Measurements from ENCODE around the gene THAP5.

Gene THAP5

GRCh38 chr7:108535257-108535656 lies 34.2 kb downstream of the THAP5 start:
- DNase-seq (ENCODE audit: low read depth, low spot score), result no peak

- DNase-seq (ENCODE audit: low read depth, low spot score), result no peak
Observed at GRCh38 chr7:108533712-108534111, 35.8 kb downstream of the THAP5 start.

- no peak for DNase-seq (ENCODE audit: low read depth, low spot score)
Observed at GRCh38 chr7:108529341-108529740, 40.2 kb downstream of the THAP5 start.

- no peak for DNase-seq (ENCODE audit: low read depth, low spot score)
Observed at GRCh38 chr7:108528183-108528712, 41.3 kb downstream of the THAP5 start.

- DNase-seq (ENCODE audit: low read depth, low spot score), result no peak
Observed at GRCh38 chr7:108526768-108527017, 42.8 kb downstream of the THAP5 start.

GRCh38 chr7:108525985-108526767 lies 43.3 kb downstream of the THAP5 start, which contains the start of gene PNPLA8:
PNPLA8 (minus strand) TSS chr7:108526135; CDS start chr7:108515491, 10,644 bp downstream.
- peak; percentile 98 for DNase-seq (ENCODE audit: low read depth, low spot score)

GRCh38 chr7:108525327-108525984 lies 44.0 kb downstream of the THAP5 start:
- no peak for DNase-seq (ENCODE audit: low read depth, low spot score)

GRCh38 chr7:108522780-108523179 lies 46.7 kb downstream of the THAP5 start:
- no peak for DNase-seq (ENCODE audit: low read depth, low spot score)

- no peak for DNase-seq (ENCODE audit: low read depth, low spot score)
Observed at GRCh38 chr7:108517951-108518350, 51.6 kb downstream of the THAP5 start.

GRCh38 chr7:108515630-108516029 lies 53.9 kb downstream of the THAP5 start:
- DNase-seq (ENCODE audit: low read depth, low spot score), result no peak

- no peak for DNase-seq (ENCODE audit: low read depth, low spot score)
Observed at GRCh38 chr7:108515013-108515412, 54.5 kb downstream of the THAP5 start.

All from smooth muscle cell of the brain vasculature (primary cell).